AG10803 (cell line): ENCODE results near the gene LIPC.

Experiments
- DNase-seq: peaks from one replicate; pipeline ENCODE4 v3.0.0; 2010; ENCODE audit warnings: low read depth
- H3K4me3 ChIP-seq: 2 replicates; pipeline ENCODE4 v1.5.1; 2011; ENCODE audit warnings: mild to moderate bottlenecking, low read length, control low read depth
- TF ChIP-seq, protein P1 (sequence below): conservative IDR thresholded peaks from 2 replicates; pipeline ENCODE4 v1.5.1; 2011; ENCODE audit warnings: mild to moderate bottlenecking, low read length, control low read depth, inconsistent platforms

Gene LIPC

DNA sequence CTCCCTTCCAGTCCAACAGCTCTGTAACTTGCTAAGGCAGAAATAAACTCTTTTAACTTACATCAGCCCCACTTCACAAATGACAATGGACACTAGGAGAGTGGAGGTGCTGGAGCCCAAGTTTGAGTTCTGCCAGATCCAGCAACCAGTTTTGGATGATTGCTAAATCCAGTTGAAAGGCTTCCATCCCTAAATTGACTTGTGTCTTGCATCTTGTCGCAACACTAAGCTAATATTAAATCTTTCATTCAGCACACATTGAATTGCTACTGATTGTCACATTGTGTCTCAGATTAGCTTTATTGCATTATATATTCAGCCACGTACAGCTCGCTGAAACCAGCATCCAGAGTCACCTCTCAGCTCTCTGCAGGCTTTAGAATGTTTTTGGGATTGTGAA is 41.7 kb upstream of the LIPC start:
- DNase-seq, result no peak
- H3K4me3 ChIP-seq, result no peak overlapping the region
- TF ChIP-seq, protein P1, sequence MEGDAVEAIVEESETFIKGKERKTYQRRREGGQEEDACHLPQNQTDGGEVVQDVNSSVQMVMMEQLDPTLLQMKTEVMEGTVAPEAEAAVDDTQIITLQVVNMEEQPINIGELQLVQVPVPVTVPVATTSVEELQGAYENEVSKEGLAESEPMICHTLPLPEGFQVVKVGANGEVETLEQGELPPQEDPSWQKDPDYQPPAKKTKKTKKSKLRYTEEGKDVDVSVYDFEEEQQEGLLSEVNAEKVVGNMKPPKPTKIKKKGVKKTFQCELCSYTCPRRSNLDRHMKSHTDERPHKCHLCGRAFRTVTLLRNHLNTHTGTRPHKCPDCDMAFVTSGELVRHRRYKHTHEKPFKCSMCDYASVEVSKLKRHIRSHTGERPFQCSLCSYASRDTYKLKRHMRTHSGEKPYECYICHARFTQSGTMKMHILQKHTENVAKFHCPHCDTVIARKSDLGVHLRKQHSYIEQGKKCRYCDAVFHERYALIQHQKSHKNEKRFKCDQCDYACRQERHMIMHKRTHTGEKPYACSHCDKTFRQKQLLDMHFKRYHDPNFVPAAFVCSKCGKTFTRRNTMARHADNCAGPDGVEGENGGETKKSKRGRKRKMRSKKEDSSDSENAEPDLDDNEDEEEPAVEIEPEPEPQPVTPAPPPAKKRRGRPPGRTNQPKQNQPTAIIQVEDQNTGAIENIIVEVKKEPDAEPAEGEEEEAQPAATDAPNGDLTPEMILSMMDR, result no peak

DNA sequence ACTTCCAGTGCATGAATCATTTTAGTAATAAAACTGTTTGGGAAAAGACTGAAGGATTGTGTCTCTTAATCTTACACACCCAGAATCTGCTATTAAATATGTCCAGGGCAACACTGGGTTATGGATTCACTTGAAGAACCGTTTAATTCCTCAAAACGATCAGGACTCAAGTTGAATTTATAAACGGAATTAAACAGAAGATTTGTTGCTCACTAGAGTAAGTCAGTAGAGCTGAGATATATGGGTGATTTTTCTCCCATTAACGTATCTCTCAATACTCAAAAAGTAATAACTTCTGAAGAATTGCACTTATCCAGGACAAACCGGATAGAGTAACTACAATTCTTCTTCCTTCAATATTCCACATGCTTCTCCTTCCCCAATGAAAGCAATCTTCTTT is 41.1 kb upstream of the LIPC start:
- no peak overlapping the region for H3K4me3 ChIP-seq
- TF ChIP-seq, protein P1, result no peak
- DNase-seq, result no peak

DNA sequence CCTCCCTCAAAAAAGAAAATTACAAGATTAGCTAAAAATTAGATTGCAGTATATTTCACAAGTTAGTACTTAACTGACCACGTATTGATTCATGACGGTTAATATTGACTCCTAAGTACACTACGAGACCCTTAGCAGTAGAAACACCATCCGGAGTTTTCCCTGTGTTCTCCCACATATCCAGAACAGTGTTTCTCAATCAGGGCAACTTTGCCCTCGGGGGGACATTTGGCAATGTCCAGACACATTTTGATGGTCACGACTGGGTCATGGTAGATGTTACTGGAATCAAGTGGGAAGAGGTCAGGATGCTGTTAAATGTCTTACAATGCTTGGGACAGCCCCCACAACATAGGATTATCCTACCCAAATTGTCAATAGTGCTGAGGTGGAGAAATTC is 40.7 kb upstream of the LIPC start:
- no peak overlapping the region for H3K4me3 ChIP-seq
- TF ChIP-seq, protein P1, result no peak
- DNase-seq, result no peak

DNA sequence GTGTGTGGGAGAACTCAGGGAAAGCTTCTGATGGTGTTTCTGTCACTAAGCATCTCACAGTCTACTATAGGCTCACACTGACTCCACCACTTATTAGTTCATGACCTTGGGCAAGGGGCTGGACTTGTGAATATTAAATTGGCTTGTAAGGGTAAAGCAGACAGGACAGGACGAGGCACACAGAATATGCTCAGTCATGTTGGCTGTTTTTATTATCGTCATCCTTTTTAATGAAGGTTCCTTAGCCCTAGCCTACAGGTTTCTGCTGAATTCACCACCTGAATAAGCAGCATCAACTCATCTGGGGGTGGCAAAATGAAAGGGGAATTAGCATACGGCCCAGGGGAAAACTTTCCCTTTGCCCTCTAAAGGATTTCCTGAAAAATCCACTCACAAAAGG is 39.6 kb upstream of the LIPC start:
- TF ChIP-seq, protein P1, result no peak
- no peak overlapping the region for H3K4me3 ChIP-seq
- no peak for DNase-seq

DNA sequence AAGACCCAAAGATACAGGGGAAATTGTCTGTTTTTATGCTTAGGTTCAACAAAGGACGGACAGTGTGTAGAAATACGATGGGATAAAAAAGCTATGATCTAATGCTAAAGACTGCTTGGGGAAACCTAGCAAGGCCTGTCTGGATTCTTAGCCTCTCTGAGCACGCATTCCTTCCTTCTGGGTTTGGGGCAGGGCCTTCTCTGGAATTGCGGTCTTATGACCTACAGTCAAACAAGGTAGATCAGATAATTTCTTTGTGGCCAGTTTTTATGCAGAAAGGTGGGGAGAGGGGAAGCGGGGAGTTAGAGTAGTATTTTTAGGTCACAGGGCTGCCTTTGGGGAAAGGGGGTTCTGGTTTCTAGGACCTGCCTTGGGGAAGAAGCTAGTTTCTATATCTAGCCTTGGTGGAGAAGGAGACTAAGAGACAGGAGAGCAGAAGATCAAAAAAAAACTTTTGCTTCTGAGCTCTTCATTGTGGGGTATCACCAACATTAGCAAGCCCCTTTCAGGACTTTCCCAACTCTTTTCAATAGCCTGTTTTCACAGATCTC is 39.1 kb upstream of the LIPC start:
- TF ChIP-seq, protein P1, result no peak
- no peak for DNase-seq
- H3K4me3 ChIP-seq, result no peak overlapping the region

DNA sequence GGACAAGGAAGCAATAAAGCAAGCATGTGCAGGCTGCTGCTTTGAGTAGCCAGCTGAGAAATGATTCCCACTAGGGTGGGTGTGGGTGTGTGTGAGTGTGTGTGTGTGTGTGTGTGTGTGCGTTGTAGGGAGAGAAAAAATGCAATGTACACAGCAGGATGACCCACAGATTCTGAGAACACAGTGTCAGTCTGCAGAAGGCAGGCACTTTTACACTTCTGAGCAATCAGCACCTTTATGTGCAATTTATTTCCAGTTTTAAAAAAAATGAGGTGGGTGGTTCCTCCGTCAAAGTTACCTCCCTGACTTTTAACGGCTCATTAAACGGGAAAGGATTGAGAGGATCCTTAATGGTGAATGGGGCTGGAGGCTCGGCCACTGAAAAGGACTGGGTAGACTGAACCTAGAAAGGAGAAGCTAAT is 38.5 kb upstream of the LIPC start:
- H3K4me3 ChIP-seq, result no peak overlapping the region
- TF ChIP-seq, protein P1, result no peak
- DNase-seq, result no peak

DNA sequence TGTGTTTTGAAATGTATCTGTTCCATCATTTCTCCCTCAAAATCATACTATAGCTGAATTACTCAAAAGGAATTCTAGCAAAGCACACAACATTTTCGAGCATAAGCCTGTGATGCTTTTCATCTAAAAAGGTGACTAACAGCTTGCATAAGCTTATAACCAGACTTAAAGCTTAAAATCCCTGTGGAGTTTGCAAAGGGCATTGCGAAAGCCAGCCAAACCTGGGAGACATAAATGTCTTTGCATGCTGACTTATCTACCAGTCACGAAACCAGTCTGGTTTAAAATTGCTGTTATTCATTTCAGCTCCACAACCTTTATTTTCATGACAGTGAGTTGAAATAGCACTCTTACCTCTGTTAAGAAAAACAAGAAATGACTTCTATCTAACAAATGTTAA is 35.6 kb upstream of the LIPC start:
- peak; percentile 95 for DNase-seq
- TF ChIP-seq, protein P1, result no peak
- no peak overlapping the region for H3K4me3 ChIP-seq
